HG03139 (cell line): ENCODE data around the gene DSG2.
A peak's percentile ranks its signal among the peaks of the same experiment; 100 is the strongest.

Experiments
- ATAC-seq: cut with Tn5 transposase; IDR thresholded peaks from one replicate; pipeline ENCODE4 v1.9.1; 2021; ENCODE audit not compliant: unreplicated experiment

DSG2 gene

GRCh38 chr18:31551883-31552282 is 53.9 kb downstream of the DSG2 start:
- ATAC-seq = no peak

- no peak for ATAC-seq
These were observed 55.8 kb downstream of the DSG2 start for GRCh38 chr18:31553800-31554199.

GRCh38 chr18:31554776-31555175 is 56.8 kb downstream of the DSG2 start:
- no peak for ATAC-seq

- peak; percentile 62 for ATAC-seq
These were observed 58.2 kb downstream of the DSG2 start for GRCh38 chr18:31555971-31556747.

DNA sequence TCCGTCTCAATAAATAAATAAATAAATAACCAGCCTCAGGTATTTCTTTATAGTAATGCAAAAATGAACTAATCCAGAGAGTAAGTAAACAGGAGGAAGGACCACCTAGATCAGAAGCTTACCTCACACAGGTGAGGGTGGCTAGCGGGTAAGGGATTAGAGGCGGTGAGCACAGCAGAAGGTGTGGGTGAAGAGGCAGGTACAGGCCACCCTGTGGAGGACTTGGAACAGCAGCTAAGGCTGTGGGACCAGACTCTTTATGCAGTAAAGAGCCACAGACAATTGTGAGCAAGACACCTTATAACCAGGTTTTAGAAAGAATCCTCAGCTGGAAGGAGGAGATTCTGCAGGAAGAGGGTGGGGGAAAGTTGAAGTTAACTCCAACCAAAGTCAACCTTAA is 59.5 kb downstream of the DSG2 start:
- ATAC-seq = no peak

DNA sequence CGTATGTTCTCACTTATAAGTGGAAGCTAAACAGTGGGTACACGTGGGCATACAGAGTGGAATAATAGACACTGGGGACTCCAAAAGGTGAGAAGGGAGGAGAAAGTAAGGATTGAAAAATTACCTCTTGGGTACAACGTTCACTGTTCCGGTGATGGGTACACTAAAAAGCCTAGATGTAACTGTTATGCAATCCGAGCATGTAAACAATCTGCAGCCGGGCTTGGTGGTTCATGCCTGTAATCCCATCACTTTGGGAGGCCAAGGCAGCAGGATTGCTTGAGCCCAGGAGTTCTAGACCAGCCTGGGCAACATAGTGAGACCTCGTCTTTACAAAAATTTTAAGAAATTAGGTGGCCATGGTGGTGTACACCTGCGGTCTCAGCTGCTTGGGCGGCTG is 60.6 kb downstream of the DSG2 start:
- no peak for ATAC-seq

DNA sequence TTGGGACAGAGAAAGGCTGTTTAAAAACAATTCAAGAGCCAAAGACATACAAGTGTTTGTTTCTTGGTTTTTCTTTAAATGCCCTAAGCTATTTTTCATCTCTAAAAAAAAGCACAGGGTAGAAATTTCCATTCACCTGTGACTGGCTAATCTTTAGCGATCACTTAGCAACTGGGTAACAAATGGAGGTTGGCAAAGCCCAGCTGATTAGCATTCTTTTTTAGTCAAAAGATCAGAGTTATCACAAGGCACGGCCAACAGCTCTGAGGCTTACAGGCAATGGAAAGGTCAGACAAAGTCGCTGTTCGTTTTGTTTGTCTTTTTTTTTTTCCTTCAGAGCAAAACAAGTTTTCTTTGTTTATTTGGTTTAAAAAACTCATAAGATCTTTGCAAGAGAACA is 64.7 kb downstream of the DSG2 start:
- no peak for ATAC-seq

GRCh38 chr18:31563778-31564177 is 65.8 kb downstream of the DSG2 start:
- ATAC-seq = no peak

DNA sequence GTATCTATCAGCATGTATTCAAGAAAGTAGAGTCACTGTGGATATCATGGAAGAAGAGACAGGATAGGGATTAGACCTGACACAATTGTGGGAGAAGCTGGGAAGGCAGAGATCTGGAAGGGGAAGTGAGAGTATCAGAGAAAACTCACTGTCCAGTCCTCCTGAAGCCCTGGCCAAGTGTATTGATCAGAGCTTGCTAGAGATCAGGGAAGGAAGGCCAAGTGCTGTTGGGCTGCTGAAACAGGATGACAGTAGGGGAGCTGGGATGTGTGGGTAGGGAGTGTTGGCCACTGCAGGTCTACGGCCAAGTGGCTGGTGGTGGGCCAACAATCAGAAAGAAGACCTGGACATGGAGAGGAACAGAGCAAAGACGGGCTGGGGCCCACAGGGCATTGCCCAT is 67.4 kb downstream of the DSG2 start:
- no peak for ATAC-seq

- ATAC-seq = no peak
These were observed 68.0 kb downstream of the DSG2 start for GRCh38 chr18:31565782-31566512.

GRCh38 chr18:31566576-31567306 is 68.8 kb downstream of the DSG2 start:
- ATAC-seq = no peak

DNA sequence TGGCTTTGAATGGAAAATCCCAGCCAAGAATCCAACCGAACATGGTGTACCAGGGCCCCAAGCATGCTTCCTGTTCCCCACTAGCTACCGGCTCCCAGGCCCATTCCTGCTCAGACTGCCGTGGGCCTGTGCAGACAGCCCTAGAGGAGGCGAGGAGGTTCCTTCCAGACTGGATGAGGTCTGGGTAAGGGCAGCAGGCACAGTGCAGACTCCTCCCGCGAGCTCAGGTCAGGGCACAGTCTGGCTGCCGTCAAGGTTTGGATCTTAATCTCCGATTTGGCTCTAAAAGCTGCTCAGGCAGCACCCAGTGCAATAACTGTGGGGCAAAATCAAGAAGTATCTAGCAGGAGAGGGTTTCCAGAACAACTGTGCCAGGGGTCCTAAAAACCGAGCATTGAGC is 74.4 kb downstream of the DSG2 start:
- ATAC-seq = no peak

DNA sequence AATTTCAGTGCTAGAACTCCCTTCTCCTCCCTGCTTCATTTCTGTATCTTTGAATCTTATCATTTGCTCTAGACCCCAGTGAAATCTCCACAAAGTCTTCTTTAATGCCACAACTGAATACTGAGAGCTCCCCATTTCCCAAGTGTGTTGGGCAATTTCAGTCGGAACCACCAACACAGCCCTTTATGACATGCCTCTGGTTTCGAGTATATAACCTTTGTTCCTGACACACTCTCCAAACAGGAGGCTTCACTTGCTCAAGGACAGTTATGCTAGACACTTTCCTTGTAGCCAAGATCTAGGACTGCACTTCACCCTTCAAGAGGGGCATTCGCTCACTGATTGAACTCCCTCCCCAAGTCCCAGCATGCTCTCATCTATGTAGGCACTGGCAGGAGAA is 75.1 kb downstream of the DSG2 start:
- no peak for ATAC-seq

DNA sequence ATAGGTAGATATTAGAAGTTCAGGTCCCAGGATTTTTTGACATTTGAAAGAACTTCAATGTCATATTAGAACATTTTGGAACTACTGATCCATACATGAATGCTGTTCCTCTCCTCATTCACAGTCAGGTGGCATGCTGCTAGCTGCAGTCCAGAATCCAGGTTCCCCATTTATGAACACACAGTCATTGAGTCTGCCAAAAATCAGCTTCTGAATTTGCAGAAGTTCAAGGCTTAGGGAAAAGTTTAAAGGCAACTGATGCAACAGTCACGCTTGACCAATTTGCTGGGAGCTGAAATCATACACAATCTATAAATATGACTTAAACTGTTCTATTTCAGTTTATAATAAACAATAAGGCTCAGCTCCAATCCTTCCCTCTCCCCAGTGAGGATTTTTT is 76.4 kb downstream of the DSG2 start:
- no peak for ATAC-seq

DNA sequence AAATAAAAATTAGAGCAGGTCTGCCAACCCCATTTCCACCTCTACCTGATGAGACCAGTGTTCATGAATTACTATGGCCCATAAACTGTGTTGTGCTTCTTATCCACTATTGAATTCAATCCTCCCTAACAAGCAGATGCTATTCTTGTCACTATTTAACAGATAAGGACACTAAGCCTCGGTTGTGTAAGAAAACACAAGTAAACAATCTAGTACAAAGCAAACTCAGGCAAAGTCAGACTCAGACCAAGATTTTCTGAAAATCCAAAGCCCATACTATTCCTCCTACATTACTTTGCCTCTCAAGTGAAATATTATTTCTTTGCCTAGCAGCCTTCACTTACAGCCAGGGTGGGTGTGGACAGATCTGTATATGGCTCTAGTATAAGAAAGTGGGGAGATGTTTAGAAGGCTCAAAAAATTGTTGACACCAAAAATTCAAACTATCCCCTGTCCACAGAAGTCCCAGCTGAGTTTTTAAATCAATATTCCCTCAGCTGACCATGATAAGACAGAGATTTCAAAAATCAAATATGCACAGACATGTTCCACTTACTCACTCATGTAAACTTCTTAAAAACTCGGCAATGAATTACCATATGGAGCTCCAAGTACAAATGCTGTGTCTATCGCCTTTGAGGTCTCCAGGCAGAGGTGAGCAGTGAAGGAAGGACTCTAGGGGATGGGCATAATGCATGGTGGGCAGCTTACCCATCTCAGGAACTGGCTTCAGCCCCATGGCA is 77.7 kb downstream of the DSG2 start:
- no peak for ATAC-seq

DNA sequence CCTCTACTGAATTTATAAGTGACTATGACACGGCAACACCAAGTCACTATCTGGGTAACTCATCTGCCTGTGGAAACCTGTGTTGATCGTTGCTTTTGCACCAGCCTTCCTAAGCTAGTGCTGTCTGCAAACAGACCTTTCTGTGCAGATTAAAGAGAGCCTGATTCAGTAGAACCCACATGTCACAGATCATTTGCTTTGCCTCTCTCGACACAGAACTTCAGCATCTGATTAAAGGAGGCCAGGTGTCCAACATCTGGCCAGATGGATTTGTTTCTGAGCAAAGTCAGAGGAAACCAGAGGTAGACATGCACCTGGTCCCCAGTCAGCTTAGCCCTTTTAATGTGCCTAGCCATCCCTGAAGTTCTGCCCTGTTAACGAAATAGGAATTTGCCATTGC is 78.7 kb downstream of the DSG2 start:
- ATAC-seq = no peak

GRCh38 chr18:31577195-31577594 is 79.2 kb downstream of the DSG2 start:
- no peak for ATAC-seq

- no peak for ATAC-seq
These were observed 80.1 kb downstream of the DSG2 start for GRCh38 chr18:31578126-31578525.

DNA sequence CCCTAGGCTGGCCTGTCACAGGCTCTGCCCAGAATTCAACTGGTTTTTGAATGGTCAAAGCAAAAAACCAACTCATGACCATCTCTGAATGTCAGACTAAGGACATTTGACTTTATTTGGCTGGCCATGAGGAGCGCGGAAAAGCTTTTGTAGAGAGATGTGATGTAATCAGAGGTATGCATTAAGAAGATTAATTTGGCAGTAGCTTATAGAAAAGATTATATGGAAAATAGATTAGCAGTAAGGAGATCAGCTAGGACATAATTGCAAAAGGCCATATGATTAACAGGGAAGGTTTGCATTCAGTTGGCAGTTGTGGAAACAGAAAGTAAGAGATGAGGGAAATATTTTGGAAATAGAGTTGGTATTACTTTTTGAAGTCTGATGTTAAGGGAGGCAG is 81.4 kb downstream of the DSG2 start:
- no peak for ATAC-seq

DNA sequence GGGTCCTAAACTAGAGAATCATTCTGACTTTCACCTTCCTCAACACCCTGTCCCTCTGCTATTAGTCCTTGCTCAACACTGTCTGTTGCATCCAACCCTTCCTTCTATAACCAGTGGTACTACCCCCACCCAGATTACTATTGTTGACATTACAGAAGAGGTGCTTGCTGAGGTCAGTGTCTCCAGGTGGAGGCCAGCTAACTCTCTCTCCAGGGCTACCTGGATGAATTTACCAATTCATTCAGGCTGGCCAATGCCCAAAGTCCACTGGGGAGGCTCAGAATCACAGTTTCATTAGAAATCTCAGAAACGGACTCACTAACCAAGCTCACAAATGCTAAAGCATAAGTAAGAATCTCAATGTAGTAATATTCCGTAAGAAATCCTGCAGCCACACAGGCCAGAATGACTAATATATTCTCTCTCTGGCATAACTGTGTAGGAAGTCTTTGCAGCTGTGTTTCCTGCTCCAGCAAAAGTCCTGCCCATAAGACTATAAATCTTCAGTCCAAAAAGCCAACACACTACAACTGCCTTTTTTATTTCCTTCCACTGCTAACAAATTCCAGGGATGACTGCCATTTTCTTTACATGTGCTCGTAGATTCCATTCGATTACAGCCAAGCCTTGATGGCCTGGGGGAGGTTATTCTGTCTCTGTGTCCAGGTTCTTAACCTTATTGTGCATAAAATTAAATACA is 83.7 kb downstream of the DSG2 start:
- no peak for ATAC-seq
